Measurements from ENCODE around the gene ALG9.

Gene ALG9

GRCh38 chr11:111762981-111763643 lies 108.3 kb downstream of the ALG9 start:
- no peak for DNase-seq

GRCh38 chr11:111762526-111762925 lies 108.9 kb downstream of the ALG9 start:
- DNase-seq = no peak

GRCh38 chr11:111761036-111761435 lies 110.3 kb downstream of the ALG9 start:
- DNase-seq = no peak

GRCh38 chr11:111759778-111760407 lies 111.5 kb downstream of the ALG9 start:
- no peak for DNase-seq

- no peak for DNase-seq
Observed at GRCh38 chr11:111759376-111759775, 112.0 kb downstream of the ALG9 start.

GRCh38 chr11:111756097-111756496 lies 115.3 kb downstream of the ALG9 start:
- DNase-seq = no peak

GRCh38 chr11:111749646-111750045 lies 121.7 kb downstream of the ALG9 start:
- DNase-seq = no peak

GRCh38 chr11:111748035-111748804 lies 123.2 kb downstream of the ALG9 start:
- DNase-seq = no peak

GRCh38 chr11:111745719-111746504 lies 125.5 kb downstream of the ALG9 start:
- no peak for DNase-seq

- no peak for DNase-seq
Observed at GRCh38 chr11:111743700-111744099, 127.7 kb downstream of the ALG9 start.

GRCh38 chr11:111741751-111742150 lies 129.6 kb downstream of the ALG9 start:
- DNase-seq = no peak

GRCh38 chr11:111739299-111739698 lies 132.1 kb downstream of the ALG9 start:
- no peak for DNase-seq

- no peak for DNase-seq
Observed at GRCh38 chr11:111737444-111738210, 133.8 kb downstream of the ALG9 start.

- DNase-seq = no peak
Observed at GRCh38 chr11:111736621-111737443, 134.5 kb downstream of the ALG9 start.
